Stomach (tissue), 4 donors: ENCODE data around the gene ABR.

ENCODE experiments used
- POLR2A ChIP-seq, 4 donors: fragments of 450-650 bp; IDR thresholded peaks; one replicate each; pipeline ENCODE4 v1.6.1; 2016; ENCODE audit warnings: antibody characterized with exemption in 4 of 4, control low read depth in 2 of 4, mild to moderate bottlenecking in 1 of 4, moderate library complexity in 1 of 4
- TF ChIP-seq, protein P1 (sequence below), 7 experiments: fragments of 450-650 bp in 4 of 7; fragments of 200-600 bp in 3 of 7; sonication (generic) in 3 of 7; IDR thresholded peaks; one replicate each; pipeline ENCODE4 v1.5.1; 2016 to 2019; ENCODE audit warnings: antibody characterized with exemption in 7 of 7, control low read depth in 2 of 7, mild to moderate bottlenecking in 1 of 7

DNA sequence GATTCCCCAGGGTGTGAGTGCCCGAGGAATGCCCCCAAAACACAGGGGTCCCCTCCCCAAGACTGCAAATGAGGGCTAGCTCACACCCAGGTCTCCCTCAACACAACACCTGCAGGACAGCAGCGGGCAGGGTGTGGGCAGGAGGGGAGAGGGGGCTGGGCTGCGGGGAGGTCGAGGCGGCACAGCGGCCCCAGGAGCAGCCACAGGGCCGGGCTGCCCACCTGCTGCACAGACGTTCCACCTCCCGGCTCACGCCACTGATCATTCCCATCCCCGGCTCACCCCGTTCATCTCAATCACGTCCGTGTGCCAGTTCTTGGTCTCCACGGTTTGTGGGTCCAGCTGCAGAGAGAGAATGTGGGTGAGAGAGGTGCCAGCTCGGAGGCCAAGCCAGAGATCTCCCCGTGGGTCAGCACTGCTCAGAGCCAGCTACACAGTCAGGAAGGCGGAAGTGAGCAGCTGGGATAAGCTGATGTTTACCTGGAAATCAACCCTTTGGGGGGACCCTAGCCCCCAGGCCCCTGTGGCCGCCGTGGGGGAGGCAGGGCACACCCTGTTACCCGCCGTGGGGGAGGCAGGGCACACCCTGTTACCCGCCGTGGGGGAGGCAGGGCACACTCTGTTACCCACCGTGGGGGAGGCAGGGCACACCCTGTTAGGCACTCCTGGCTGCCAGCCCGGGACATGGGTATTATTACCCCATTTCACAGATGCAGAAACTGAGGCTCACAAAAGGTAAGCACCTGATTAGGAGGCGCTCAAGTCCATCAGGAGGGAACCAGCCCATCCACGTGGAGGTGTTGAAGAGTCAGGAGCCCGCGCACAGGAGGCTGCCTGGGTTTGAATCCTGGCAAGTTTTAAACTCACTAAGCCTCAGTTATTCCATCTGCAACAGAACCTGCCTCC lies 166.7 kb downstream of the ABR start:
- TF ChIP-seq, protein P1, sequence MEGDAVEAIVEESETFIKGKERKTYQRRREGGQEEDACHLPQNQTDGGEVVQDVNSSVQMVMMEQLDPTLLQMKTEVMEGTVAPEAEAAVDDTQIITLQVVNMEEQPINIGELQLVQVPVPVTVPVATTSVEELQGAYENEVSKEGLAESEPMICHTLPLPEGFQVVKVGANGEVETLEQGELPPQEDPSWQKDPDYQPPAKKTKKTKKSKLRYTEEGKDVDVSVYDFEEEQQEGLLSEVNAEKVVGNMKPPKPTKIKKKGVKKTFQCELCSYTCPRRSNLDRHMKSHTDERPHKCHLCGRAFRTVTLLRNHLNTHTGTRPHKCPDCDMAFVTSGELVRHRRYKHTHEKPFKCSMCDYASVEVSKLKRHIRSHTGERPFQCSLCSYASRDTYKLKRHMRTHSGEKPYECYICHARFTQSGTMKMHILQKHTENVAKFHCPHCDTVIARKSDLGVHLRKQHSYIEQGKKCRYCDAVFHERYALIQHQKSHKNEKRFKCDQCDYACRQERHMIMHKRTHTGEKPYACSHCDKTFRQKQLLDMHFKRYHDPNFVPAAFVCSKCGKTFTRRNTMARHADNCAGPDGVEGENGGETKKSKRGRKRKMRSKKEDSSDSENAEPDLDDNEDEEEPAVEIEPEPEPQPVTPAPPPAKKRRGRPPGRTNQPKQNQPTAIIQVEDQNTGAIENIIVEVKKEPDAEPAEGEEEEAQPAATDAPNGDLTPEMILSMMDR (IDR thresholded peaks at IDR 0.05) = no peak
- no peak for TF ChIP-seq POLR2A (IDR thresholded peaks at IDR 0.05)
